Subcutaneous adipose tissue (tissue), 4 donors: Measurements from ENCODE around the gene C19orf44. TPM values are rescaled to one million over a fixed set of nuclear protein-coding genes. Genes with fewer than 3 reads are reported as not detected.

Source experiments
- CTCF ChIP-seq: fragments of 450-650 bp; IDR thresholded peaks from one replicate; pipeline ENCODE4 v1.5.1; 2016; ENCODE audit warnings: low read depth, mild to moderate bottlenecking, control low read depth, antibody characterized with exemption, moderate library complexity
- total RNA-seq, 4 donors: library from RNA; depleted of rRNA; stranded (reverse); fragments of >200 nt; gene quantifications; one replicate each; pipeline ENCODE4 v1.1.0, GENCODE V29; 2016

The C19orf44 gene
- total RNA-seq, 4 donors from 2014 or later: 2.9 to 9.5 (median 6.3) TPM

GRCh38 chr19:16457195-16457953 lies 38.8 kb upstream of the C19orf44 start:
- no peak for TF ChIP-seq CTCF

- TF ChIP-seq CTCF: no peak
These were observed 38.3 kb upstream of the C19orf44 start for GRCh38 chr19:16457954-16458331.

GRCh38 chr19:16458391-16459341 lies 37.5 kb upstream of the C19orf44 start:
- TF ChIP-seq CTCF: no peak

- TF ChIP-seq CTCF: no peak
These were observed 36.5 kb upstream of the C19orf44 start for GRCh38 chr19:16459680-16460079.

GRCh38 chr19:16460454-16460853 lies 35.7 kb upstream of the C19orf44 start:
- TF ChIP-seq CTCF: no peak

GRCh38 chr19:16461630-16462051 lies 34.6 kb upstream of the C19orf44 start:
- TF ChIP-seq CTCF: no peak

- TF ChIP-seq CTCF: no peak
These were observed 33.4 kb upstream of the C19orf44 start for GRCh38 chr19:16462757-16463250.
